Activated T-cell treated with anti-CD3 and anti-CD28 coated beads for 24 hours (primary cell): ENCODE data around the gene OMP.
"Not testable (repeated sequence)": the region's sequence is repeated elsewhere in the genome, so short reads cannot be mapped to it uniquely, and the experiment has no call there.

Experiments used
- DNase-seq: peaks from one replicate; pipeline ENCODE4 v3.0.0-alpha.2; 2020; ENCODE audit warnings: low read depth

OMP gene

GRCh38 chr11:77086521-77087472 is 15.8 kb upstream of the OMP start:
- no peak for DNase-seq

- no peak for DNase-seq
These were observed 14.9 kb upstream of the OMP start for GRCh38 chr11:77087723-77088225.

GRCh38 chr11:77088236-77089003 is 14.2 kb upstream of the OMP start:
- DNase-seq: no peak

GRCh38 chr11:77089004-77089545 is 13.6 kb upstream of the OMP start:
- DNase-seq: no peak

- no peak for DNase-seq
These were observed 12.6 kb upstream of the OMP start for GRCh38 chr11:77090046-77090372.

- DNase-seq: no peak
These were observed 12.1 kb upstream of the OMP start for GRCh38 chr11:77090373-77091111.

GRCh38 chr11:77091146-77091940 is 11.3 kb upstream of the OMP start:
- DNase-seq: peak; percentile 68

GRCh38 chr11:77092382-77092781 is 10.3 kb upstream of the OMP start:
- no peak for DNase-seq

GRCh38 chr11:77093056-77093891 is 9.4 kb upstream of the OMP start:
- DNase-seq: no peak

GRCh38 chr11:77093987-77094840 is 8.4 kb upstream of the OMP start:
- no peak for DNase-seq

GRCh38 chr11:77094841-77095365 is 7.7 kb upstream of the OMP start:
- DNase-seq: no peak

- no peak for DNase-seq
These were observed 6.8 kb upstream of the OMP start for GRCh38 chr11:77095551-77096490.

- DNase-seq: no peak
These were observed 6.0 kb upstream of the OMP start for GRCh38 chr11:77096591-77097019.

GRCh38 chr11:77097180-77097579 is 5.5 kb upstream of the OMP start:
- not testable (repeated sequence) for DNase-seq

GRCh38 chr11:77100166-77101042 is 2.2 kb upstream of the OMP start:
- no peak for DNase-seq

- DNase-seq: no peak
These were observed 1.6 kb upstream of the OMP start for GRCh38 chr11:77101043-77101537.

GRCh38 chr11:77103319-77103718 is 679 bp downstream of the OMP start:
- DNase-seq: no peak
